CD4-positive, alpha-beta T cell treated with Interleukin-1 beta for 1 hour (primary cell): ENCODE results near the gene FIP1L1.
"Not testable (repeated sequence)": the region's sequence is repeated elsewhere in the genome, so short reads cannot be mapped to it uniquely, and the experiment has no call there.

Experiments
- DNase-seq, 2 donors: peaks; one replicate each; pipeline ENCODE4 v3.0.0-alpha.2; 2020 to 2022

The FIP1L1 gene

DNA sequence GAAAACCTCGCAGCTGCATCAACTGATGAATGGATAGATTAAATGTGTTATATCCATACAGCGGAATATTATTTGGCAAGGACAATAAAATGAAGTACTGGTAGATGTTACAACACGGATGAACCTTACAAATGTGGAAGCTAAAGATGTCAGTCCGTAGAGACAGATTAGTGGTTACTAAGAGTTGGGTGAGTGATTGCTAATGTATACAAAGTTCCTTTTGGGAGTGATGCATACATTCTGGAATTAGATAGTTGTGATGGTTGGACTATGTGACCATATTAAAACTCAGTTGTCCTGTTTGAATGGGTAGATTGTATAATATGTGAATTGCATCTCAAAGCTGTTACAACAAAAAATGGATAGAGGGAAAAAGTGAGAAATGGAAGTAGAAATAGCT is 2.8 kb downstream of the FIP1L1 start:
- no peak for DNase-seq

DNA sequence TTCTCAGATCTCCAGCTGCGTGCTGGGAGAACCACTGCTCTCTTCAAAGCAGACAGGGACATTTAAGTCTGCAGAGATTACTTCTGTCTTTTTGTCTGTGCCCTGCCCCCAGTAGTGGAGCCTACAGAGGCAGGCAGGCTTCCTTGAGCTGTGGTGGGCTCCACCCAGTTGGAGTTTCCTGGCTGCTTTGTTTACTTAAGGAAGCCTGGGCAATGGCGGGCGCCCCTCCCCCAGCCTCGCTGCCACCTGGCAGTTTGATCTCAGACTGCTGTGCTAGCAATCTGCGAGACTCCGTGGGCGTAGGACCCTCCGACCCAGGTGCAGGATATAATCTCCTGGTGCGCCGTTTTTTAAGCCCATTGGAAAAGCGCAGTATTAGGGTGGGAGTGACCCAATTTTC is 32.0 kb downstream of the FIP1L1 start:
- DNase-seq = not testable (repeated sequence)

GRCh38 chr4:53419208-53419607 is 41.8 kb downstream of the FIP1L1 start:
- DNase-seq = no peak

- no peak for DNase-seq
Measured at GRCh38 chr4:53421791-53422190, 44.4 kb downstream of the FIP1L1 start.

DNA sequence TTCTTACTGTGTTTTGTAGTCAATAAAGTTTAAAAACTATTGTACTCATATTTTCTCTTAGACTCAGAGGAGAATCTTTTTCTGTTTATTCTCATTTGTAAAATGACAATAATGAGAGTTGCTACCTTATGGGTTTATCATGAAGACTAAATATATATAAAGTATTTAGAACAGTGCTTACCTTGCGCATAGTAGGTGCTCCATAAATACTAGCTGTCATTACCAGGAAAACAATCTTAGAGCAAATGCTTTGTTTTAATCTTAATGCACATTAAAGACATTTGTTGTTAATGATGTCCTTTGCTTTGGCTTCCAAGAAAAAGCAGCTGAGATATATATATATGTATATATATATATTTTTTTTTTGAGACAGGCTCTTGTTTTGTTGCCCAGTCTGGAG is 44.9 kb downstream of the FIP1L1 start:
- DNase-seq = no peak

DNA sequence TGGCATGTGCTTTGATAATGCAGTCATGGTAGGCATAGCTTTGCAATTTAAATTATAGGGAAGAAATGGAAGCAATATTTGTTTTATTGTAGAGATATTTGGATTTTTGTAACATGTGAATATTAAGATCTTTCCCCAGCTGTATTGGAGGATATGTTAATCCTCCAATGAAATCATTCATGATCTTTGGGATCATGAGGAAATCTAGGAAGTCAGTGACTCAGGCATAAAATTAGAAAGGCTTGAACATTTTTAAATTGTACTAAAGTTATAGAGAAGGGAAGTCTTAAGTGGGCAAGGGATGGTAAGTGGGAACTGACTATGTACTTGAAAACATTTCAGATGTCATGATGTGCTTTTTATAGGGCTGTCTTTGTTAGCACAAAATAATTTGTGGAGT is 46.8 kb downstream of the FIP1L1 start:
- DNase-seq = no peak

DNA sequence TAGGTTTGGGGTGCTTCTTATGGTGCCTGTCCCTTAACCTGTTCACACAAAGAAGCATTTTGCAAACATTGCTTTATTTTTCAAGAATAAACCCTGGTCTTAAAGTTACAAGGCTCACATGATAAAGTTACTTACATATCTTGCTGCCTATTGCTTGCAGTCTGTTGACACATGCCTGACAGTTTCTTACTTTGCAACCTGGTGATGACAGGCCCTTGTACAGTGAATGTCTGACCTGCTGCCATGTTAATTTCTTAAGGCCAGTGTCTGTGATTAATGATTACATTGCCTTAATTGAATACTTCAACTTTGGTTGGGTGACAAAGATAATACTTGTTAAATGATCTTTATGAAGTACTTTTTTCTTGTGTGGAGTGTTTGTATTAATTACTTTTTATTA is 49.9 kb downstream of the FIP1L1 start:
- DNase-seq = no peak

- DNase-seq = peak in 1 of 2 donors; percentile 3
Measured at GRCh38 chr4:53431052-53431451, 53.6 kb downstream of the FIP1L1 start.

GRCh38 chr4:53432528-53433424 is 55.3 kb downstream of the FIP1L1 start:
- DNase-seq = no peak

- no peak for DNase-seq
Measured at GRCh38 chr4:53436251-53436650, 58.8 kb downstream of the FIP1L1 start.

- DNase-seq = no peak
Measured at GRCh38 chr4:53441564-53441963, 64.1 kb downstream of the FIP1L1 start.

DNA sequence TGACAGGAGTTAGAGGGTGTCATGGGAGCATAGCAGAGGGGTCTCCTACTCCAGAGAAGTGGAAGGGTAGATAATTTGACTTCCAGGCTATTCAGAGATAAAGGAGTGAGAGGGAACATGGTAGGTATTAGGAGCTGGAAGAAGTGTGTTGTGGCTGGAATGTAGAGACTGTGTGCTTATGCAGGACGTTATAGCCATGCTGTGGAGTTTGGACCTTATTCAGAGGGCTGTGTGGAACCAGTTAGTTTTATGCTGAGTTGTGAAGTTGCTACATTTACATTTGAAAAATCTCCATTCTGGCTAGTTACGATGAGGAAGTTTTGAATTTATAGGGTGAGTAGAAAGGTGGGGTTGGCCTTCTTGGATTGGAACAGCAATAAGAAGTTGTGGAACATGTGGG is 67.5 kb downstream of the FIP1L1 start:
- no peak for DNase-seq

DNA sequence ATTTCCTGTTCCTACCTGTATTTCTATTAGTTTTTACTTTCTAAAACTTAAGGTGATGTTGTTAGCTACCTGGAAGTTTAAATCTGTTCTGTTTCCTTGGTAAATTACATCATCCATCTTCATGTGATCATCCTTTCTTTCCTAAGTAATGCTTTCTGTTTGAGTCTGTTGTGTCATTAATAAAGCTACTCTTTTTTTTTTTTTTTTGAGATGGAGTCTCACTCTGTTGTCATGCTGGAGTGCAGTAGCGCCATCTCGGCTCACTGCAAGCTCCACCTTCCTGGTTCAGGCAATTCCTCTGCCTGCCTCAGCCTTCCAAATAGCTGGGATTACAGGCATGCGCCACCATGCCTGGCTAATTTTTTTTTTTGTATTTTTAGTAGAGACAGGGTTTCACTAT is 73.3 kb downstream of the FIP1L1 start:
- DNase-seq = no peak

- no peak for DNase-seq
Measured at GRCh38 chr4:53453385-53453784, 75.9 kb downstream of the FIP1L1 start.

GRCh38 chr4:53455766-53456165 is 78.3 kb downstream of the FIP1L1 start:
- no peak for DNase-seq

DNA sequence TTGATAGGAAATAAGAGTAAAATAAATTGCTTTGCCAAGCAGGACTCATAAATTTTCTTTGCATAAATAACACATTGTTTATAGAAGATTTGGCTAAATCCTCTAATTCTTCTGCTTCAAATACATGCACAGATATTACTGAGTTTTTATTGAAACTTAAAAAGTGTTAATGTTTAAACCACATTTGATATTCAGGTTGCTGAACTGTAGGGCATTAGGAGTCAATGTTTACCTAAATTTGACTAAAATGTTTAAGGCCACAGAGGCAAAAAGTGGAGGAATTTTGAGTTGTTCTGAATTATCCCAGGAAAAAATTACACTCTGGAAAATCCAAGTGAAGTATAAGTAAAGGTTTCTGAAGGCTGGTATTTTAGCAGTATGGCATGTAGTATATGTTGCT is 78.7 kb downstream of the FIP1L1 start:
- no peak for DNase-seq

DNA sequence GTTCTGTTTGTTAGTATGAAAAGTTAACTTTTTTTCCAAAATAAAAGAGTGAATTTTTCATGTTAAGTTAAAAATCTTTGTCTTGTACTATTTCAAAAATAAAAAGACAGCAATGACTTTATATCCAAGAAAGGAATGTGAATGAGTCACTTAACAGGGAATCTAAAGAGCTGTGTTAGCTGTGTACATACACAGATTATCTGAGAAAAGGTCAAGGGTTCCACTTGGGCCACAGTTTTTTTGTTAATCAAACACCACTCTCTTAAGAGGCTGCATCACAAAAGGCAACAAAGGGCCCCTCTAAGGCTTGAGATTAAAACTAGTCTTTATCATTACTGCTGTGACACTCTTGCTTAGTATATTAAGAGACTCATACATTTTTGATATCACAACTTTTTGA is 82.1 kb downstream of the FIP1L1 start:
- no peak for DNase-seq

- no peak for DNase-seq
Measured at GRCh38 chr4:53461244-53461643, 83.8 kb downstream of the FIP1L1 start.

DNA sequence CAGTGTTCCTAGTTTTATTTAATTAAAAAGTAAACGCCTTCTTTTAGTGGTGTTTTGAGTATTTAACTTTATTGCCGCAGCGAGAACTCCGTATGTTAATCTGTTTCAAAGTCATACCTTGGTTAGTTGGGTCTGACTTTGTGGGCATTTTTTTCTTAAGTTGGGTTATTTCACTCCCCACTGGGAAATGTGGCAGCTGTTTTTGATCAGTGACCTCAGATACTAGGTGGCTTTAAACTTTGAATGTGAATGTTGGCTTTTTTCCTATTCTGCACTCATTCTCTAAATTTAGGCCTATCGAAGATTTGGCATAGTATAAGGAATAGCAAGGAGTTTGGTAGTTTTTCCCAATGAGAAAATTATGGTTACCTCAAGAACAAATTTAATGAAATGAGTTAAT is 85.9 kb downstream of the FIP1L1 start:
- DNase-seq = no peak

GRCh38 chr4:53465281-53465680 is 87.8 kb downstream of the FIP1L1 start:
- no peak for DNase-seq

DNA sequence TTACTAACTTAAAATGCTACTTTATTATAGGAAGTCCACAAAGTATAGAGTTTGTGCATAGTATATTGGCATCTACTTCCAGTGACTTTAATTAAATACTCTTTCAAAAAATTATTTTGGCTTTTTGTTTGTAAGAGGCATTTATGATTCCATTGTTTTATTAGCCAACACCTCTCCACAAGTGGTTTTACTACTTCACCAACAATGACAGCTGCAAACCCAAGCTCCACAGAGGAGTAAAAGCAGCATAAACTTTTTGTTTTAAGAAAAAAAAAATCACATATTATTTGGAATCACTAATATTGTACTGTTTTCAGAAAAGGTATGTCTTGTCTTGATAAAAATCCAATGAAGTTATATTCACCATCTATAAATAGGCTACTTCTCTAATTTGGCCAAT is 88.5 kb downstream of the FIP1L1 start:
- no peak for DNase-seq

GRCh38 chr4:53466576-53466975 is 89.1 kb downstream of the FIP1L1 start:
- not testable (repeated sequence) for DNase-seq

DNA sequence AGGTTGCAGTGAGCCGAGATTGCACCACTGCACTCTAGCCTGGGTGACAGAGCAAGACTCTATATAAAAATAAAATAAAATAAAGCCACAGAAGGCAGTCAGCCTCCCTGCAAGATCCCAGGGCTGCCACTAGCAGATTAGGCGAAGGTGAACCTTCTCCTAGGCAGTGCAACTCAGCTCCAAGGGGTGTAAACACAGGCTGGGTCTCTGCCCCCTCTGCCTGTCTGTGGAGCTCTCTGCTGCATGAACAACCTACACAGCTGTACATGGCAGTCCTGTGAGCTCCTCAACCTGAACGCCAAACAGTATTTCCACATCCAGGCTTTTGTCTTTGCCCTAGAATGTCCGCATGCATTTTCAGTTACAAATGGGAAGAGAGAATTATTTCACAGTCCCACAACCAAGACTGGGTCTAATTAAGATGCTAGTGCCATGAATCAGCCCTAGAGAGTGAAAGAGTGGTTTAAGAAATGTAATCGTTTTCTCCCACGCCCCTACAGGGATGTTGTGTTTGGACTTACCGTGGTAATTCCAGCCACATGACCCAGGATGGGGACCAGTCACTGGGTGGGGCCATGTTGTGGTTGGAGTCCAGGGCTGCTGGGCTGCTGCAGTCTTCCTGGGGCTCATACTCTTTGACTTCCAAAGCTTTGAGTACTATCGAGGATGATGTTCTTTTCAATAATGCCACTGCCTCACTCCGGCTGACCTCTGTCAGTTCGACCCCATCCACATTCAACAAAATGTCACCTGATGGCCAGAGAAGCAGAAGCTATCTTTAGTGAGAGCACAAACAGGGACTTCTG is 99.0 kb downstream of the FIP1L1 start:
- no peak for DNase-seq

DNA sequence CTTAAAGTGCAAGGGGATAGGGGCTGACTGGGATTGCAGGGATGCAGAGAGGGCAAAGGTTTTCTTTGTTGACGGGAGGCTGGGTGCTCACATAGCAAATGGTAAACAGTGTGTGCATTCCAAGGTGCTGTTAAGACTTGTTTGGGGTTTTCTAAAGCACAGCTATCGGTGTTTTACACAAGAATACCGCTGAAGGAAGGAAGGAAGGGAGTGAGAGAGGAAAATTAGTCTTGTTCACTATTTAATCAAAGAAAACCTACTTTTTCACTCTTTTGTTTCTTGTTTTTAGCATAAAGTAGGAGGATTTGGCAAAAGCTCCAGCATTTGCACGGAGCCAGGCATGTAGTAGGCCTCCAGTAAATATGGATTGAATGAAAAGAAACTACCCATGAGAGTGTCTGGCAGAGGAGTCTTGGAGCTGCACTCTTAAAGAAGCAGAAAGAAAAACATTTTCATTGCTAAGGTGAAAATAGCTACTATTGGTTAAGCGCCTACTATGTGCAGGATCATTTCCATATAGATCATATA is 99.7 kb downstream of the FIP1L1 start:
- no peak for DNase-seq
